DOHH2 (cell line): ENCODE measurements around the gene PDIA2.

Source experiments
- EZH2phosphoT487 ChIP-seq: fragments of 200-600 bp; sonication (generic); IDR thresholded peaks from 2 replicates; pipeline ENCODE4 v1.6.1; 2017; ENCODE audit warnings: borderline replicate concordance, mild to moderate bottlenecking, antibody characterized with exemption, low read length, moderate library complexity, mixed read lengths
- TF ChIP-seq, protein P1 (sequence below): fragments of 200-600 bp; sonication (generic); IDR thresholded peaks from one replicate; pipeline ENCODE4 v1.5.1; 2014; ENCODE audit warnings: antibody characterized with exemption, mild to moderate bottlenecking, low read depth, low read length; ENCODE audit not compliant: poor library complexity, severe bottlenecking

DNA sequence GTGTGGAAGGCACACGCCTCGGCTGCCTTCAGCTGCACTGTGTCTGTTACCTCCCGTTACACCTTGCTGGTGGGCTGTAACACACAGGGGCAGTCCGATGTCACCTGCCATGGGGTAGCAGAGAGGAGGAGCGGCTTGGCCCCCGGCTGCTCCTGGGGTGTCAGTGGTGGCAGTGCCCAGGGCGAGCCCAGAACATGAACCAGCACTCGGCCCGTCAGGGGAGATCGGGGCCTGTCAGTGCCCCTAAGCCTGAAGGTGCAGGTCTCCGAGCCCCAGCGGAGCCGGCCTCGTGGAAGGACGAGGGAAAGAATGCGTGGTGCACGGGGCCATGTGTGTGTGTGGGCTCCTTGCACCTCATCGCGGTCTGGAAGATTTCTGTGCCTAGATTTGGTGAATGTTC is 22.6 kb upstream of the PDIA2 start:
- TF ChIP-seq, protein P1, sequence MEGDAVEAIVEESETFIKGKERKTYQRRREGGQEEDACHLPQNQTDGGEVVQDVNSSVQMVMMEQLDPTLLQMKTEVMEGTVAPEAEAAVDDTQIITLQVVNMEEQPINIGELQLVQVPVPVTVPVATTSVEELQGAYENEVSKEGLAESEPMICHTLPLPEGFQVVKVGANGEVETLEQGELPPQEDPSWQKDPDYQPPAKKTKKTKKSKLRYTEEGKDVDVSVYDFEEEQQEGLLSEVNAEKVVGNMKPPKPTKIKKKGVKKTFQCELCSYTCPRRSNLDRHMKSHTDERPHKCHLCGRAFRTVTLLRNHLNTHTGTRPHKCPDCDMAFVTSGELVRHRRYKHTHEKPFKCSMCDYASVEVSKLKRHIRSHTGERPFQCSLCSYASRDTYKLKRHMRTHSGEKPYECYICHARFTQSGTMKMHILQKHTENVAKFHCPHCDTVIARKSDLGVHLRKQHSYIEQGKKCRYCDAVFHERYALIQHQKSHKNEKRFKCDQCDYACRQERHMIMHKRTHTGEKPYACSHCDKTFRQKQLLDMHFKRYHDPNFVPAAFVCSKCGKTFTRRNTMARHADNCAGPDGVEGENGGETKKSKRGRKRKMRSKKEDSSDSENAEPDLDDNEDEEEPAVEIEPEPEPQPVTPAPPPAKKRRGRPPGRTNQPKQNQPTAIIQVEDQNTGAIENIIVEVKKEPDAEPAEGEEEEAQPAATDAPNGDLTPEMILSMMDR: no peak
- TF ChIP-seq EZH2phosphoT487: no peak
